Stimulated activated CD4-positive, alpha-beta T cell treated with anti-CD3 and anti-CD28 coated beads, Interleukin-15, amount 100 ng/mL, for 1 hour (primary cell): ENCODE data around the gene SLC6A16.
"Not testable (repeated sequence)": the region's sequence is repeated elsewhere in the genome, so short reads cannot be mapped to it uniquely, and the experiment has no call there.

ENCODE experiments used
- DNase-seq, 2 donors: peaks; one replicate each; pipeline ENCODE4 v3.0.0-alpha.2; 2020; ENCODE audit warnings: low read depth in 1 of 2, low spot score in 1 of 2

The SLC6A16 gene

DNA sequence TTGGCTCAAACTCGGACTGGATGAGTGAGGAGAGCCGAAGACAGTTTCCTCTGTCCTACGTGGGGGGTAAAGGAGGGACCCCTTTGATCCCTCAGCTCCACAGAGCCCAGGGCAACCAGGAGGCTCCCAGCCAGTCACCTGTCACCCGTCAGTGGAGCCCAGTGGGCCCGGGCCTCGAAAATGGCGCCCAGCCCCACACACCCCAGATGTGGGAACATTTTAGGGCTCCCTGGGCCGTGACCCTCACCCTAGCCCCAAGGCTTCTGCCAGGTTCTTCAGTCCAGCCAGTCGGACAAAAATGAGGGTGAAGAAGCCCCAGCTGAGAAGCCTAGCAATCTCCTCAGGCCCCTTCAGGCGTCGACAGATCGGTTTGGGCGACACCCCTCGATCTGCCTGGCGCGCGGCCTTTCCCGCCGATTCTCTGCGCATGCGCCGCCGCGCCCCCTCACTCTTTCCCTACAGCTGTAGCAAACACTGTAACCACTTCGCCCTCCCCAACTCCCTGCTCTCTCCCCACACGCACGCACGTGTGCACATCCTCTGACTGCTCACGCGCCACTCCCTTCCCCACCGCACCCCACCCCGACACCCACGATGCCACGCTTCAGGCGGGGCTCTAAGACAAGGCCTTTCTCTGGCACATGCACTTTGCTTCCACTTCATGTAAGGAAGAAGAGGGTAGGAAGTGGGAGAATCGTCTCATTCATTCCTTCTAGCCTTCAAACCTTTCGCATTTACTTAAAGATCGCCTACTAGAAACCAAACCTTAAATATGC, at the start of gene SLC6A16:
TSS of gene SLC6A16 (minus strand) at position 391 of the 776 bp plus-strand sequence. CDS start 13,844 bp downstream, outside the sequence.
- no peak for DNase-seq

DNA sequence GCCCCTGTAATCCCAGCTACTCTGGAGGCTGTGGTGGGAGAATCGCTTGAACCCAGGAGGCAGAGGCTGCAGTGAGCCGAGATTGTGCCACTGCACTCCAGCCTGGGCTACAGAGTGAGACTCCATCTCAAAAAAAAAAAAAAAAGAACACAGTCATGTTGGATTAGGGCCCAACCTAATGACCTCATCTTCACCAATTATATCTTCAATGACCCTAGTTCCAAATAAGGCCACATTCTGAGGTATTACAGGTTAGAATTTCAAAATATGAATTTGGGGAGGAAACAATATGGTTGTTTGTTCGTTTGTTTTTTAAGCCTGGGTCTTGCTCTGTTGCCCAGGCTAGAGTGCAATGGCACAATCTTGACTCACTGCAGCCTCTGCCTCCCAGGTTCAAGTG, 48.2 kb upstream of the SLC6A16 start:
- not testable (repeated sequence) for DNase-seq

DNA sequence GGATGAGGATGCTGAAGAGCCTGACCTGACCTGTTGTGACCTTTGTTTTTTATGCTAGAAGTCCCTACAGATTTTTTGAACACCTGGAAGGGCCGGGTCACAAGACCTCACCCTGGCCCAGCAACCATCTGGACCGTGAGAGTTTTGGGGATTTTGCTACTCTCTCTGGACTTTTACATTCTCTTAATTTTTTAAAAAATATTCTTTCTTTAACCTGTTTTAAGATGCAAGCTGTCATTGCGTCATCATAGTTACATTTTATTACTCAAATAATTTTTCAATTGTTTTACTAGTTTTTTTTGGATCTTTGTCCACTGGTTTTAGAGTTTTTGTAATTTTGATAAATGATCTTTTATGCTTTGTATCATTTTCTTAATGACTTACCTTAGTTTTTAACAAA, 46.2 kb upstream of the SLC6A16 start:
- DNase-seq = no peak

DNA sequence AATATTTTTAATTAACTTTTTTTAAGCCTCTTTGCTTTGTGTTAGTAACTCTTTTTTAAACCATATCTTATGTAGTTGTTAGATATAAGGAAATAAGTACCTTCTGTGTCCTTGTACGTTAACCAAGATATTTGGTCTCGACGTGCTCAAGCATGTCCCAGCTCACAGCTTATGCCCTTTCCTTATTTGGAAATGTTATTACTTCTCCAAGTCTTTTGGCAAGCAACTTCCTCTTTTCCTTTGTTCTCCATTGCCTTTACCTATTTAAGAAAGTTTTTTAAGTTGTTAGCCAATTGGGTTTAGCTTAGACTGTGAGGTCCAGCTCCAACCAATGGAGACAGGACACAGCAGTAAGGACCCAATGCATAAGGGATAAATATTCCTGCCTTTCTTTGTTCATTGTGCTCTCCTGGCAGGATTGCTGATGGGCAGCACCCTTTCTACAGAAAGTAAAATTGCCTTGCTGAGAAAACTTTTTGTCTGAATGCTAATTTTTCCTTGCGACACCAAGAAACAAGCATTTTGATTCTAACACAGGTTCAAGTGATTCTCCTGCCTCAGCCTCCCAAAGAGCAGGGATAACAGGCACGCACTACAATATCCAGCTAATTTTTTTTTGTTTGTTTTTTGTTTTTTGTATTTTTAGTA, 43.8 kb upstream of the SLC6A16 start:
- DNase-seq = no peak

DNA sequence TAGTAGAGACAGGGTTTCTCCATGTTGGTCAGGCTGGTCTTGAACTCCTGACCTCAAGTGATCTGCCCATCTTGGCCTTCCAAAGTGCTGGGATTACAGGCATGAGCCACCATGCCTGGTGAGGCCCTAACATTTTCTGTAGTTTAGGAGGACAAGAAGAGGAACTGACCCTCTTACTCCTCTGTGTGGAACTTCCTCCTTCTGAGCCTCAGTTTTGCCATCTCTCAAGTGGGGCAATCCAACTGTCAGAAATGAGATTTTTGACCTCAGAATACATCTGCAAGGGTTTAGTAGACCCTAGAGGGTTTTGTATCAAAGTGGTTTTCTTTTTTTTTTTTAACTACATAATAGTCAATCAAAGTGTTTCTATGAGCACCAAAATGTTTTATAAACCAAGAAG, 41.1 kb upstream of the SLC6A16 start:
- DNase-seq = no peak

DNA sequence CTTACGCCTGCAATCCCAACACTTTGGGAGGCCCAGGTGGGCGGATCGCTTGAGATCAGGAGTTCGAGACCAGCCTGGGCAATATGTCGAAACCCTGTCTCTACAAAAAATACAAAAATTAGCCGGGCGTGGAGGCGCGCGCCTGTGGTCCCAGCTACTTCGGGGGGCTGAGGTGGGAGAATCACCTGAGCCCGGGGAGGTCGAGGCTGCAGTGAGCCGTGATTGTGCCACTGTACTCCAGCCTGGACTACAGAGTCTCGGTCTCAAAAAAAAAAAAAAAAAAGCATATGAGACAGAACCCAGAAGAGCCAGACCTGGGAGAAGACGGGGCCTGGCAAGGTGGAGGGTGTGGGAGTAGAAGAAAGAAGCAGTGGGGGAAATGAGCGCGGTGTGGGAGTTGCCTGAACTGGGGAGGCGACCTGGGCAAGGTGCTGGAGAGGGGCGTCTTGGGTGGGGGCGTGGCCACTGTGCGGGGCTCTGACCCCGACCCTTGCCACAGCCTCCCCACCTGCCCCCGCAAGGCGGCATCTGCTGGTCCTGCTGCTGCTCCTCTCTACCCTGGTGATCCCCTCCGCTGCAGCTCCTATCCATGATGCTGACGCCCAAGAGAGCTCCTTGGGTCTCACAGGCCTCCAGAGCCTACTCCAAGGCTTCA, 39.2 kb upstream of the SLC6A16 start:
- no peak for DNase-seq

DNA sequence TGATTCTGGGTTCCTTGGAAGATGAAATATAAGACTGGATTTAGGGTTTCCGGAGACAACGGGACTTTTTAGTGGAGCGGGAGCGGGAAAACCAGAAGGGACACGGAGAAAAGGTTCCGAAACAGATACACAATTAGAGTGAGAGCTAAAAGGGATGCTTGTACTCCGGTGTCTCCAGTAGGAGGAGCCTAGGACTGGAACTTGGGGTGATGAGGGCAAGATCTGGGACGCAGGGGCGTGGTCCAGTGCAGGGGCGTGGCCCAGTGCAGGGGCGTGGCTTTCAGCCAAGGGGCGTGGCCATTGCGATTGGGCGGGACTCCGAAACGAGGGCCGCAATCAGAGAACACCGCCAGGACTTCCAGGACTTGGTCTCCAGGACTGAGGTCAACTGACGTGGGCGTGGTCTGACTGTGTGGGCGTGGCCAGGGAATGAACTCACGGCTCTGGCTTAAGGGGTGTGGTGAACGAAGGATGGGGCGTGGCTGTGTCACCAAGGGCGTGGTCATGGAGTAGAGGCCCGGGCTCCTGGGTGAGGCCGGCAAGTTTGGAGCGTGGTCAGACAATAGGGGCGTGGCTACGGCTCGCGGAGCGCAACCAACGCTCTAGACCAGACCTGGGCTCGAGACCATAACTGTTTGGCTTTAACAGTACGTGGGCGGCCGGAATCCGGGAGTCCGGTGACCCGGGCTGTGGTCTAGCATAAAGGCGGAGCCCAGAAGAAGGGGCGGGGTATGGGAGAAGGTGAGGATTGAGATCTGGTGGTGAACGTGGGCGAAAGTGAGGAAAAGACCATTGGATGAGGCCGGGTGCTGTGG, 38.5 kb upstream of the SLC6A16 start, which contains the start of gene DKKL1:
TSS of gene DKKL1 (plus strand) at position 610 of the 815 bp plus-strand sequence. CDS start at position 732, 122 bp downstream.
- DNase-seq = peak; percentile 31 to 32

DNA sequence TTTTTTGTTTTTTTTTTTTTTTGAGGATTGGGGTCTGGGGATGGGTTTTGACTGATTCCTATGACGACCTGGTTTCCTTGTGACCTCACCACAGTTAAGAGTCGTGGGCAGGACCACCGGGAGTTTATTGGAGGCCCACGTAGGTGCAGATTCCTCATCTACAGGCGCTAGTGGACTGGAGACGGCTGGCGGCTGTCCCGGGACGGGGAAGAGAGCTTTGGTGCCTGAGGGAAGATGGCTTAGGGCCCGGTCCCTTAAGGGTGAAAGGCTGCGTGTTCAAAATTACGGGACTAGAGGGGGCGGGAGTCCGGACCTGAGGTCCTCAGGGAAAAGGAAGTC, 37.9 kb upstream of the SLC6A16 start:
- DNase-seq = no peak

DNA sequence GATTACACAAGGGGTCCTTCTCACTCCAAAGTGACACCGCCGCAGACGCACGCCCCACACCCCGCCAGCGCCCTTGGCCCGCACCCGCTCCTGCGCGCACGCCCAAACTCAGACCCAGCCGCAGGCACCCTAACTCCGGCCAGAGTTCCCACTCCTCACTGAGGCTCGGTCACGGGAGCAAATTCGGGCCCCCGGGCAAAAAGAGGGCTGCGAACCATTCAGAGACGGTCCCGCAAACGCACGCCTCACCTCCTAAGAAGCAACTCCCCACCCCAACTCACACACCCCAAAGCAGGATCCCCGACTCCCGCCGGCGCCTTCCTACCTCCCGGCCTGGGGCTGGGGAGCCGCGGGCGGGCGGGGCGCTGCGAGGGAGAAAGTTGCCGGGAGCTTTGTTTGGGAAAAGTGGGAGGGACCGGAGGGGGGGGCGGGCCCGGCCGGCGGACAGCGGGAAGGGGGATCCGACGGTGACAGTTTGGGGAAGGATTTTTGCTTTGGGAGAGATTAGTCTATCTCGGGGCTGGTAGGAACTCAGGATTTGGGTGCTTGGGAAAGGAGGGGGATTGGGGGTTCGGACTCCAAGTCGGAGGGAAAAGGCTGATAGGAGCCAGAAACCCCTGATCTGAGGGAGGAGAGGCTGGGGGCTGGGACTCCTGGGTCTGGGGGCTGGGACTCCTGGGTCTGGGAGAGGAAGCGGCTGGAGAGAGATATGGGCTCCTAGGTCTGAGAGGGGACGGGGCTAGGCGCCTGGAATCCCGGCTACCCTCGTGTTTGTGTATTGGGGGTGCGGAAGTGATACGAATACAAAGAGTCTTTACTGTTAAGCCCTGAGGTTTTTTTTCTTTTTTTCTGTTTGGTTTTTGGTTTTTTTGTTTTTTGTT, 37.3 kb upstream of the SLC6A16 start, which contains the start of gene TEAD2:
TSS of gene TEAD2 (minus strand) at position 369 of the 881 bp plus-strand sequence. CDS start 2,341 bp downstream, outside the sequence.
- DNase-seq = no peak

DNA sequence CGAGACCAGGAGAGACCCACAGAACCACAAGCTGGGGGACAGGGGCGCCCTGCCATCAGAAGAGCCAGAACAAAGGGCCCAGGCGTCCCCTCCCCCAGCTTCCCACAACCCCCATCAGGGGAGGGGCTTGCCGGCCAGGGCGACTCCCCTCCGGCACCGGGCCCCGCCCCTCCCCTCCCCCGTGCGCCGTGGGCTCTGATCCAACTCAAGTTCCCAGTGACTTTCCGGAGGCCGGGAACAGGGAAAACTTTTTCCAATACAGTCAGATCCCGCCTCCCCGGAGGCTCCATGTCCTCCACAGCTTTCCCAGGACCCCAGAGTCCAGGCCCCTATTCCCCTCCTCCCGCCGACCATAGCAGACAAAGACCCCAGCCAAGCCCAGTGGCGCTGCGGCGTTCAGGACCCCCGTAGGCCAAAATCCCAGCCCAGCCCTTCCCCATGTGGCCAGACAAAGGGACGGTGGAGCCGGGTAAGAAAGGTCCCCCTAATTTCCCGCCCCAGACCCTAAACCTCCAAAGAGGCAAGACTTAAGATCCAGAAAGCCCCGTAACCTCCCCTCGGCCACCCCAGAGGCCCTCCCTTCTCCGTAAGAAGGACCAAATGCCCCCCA, 36.6 kb upstream of the SLC6A16 start:
- DNase-seq = no peak

DNA sequence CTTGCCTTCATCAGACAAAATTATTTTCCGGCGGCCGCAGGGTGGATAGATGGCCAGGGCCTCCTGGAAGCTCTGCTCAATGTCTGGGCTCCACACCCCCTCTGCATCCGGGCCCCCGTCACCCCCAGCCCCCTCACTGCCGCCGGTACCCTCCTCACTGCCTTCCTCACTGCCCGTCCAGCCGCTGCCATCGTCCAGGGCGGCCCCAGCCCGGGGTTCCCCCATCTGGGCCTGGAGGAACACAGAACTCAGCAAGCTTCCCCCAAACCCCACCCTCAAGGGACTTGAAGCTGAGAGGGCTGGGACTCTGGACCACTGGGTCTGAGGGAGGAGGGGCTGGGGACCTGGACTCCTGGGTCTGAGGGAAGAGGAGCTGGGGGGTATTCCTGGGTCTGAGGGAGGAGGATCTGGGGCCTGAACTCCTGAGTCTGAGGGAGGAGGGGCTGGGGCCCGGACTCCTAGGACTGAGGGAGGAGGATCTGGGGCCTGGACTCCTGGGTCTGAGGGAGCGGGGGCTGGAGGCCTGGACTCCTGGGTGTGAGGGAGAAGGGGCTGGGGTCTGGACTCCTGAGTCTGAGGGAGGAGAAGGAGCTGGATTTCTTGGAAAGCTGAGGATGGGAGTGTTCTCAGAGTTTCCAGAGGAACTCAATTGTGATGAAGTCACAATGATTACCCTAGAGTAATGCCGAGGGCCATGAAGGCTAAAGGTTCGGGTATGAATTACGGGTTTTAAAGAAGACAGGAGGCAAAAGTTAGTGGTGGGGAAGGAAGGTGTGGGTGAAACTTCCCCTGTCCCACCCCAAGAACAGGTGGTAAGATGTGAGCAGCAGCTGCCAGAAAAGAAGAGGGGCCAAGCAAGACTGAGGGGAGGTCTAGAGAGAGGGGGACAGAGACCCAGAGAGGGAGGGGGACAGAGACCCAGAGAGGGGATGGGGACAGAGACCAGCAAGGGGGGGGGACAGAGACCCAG, 35.1 kb upstream of the SLC6A16 start:
- no peak for DNase-seq

DNA sequence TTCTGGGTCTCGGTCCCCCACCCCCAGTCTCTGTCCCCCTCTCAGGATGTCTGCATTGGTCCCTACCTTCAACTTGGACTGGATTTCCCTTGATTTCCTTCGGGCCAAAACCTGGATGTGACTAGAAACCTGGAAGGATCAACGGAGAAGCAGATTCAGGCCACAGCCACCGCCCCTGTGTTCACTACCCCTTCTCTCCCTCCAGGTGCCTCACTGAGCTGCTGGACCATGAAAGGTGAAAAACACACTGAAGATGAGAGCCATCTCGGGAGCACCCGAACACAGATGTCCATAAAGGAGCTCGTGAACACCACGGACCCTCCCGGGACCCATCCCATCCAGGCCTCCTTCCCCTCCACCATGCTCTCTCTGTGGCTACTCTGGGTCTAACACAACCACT, 32.2 kb upstream of the SLC6A16 start:
- no peak for DNase-seq

DNA sequence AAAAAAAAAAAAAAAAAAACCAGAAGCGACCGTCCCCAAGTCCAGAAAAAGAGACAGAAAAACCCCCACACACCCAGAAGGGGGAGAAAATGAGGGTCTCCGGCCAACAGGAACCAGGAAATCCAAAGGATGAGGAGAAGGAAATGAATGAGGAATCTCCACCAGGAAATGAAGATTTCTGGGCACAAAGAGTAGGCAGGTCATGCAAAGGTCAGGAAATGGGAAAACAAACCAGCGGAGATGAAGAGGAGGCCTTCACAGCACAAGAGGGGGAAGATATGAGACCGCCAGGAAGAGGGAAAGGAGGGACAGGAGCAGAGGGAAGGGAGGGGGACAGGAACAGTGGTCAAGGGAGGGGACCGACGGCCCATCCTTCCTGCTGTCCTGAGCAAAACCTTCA, 31.4 kb upstream of the SLC6A16 start:
- DNase-seq = no peak

DNA sequence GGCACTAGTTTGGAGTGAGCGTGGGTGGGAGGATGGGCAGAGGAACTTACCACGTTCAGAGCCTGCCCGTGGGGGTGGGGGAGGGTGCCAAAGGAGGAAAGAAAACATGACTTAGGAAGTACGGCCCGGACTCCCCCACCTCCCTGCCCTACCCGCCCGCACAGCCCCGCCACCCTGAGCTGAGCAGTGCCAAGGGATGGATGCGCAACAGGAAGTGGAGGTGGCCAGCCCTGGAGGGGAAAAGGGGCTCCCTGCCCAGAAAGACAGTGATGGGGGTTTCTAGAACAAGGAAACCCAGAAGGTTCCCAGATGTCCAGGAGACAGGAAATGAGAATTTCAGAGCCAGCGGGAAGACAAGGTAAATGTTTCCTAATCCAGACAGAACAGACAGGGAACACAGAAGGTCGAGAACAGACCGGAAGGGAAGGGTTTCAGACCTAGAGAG, 30.9 kb upstream of the SLC6A16 start:
- DNase-seq = no peak

DNA sequence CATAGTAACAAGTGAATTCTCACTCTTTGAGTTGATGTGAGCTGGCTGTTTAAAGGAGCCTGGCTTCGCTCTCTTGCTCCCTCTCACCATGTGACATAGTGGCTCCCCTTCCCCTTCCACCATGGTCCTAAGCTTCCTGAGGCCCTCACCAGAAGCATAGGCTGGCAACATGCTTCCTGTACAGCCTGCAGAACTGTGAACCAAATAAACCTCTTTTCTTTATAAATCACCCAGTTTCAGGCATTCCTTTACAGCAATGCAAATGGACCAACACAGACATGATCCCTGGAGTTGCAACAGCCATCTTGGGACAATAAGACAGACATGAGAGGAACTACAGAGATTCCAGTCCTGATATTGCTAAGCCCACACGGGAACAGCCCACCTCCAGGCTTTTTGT, 24.6 kb upstream of the SLC6A16 start:
- DNase-seq = no peak

DNA sequence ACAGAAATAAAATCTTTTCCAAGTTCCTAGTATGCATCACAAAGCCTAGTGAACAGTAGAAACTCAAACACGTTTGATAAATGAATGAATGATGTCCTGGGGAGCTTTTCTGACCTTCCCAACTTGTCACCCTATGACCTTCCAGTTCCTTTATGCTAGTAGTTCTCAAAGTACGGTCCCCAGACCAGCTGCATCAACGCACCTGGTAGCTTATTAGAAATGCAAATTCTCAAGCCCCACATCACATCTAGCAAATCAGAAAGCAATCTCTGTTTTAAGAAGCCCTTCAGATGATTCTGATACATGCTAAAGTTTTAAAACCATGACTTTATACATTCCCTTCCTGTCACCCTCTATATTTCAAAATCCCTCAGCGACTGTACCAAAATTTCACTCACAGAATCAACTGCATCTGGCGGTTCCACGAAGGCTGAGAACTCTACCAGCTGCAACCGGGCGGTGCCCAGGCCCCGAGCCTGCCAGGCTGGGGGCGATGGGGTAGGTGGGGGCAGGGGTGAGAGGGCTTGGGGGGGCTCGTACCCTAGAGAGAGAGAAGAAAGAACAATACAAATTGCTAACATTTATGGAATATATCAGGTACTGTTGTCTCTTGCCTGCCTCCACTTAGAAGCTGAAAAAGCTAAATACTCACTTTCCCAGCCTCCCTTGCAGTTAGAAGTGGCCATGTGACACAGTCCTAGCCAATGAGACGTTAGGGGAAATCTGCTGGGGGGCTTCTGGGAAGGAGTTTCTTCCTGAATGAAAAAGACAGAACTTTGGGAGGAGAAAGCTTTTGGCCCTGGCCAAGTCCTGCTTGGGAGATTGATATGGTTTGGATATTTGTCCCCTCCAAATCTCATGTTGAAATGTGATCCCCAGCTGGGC, 23.6 kb upstream of the SLC6A16 start:
- DNase-seq = no peak

DNA sequence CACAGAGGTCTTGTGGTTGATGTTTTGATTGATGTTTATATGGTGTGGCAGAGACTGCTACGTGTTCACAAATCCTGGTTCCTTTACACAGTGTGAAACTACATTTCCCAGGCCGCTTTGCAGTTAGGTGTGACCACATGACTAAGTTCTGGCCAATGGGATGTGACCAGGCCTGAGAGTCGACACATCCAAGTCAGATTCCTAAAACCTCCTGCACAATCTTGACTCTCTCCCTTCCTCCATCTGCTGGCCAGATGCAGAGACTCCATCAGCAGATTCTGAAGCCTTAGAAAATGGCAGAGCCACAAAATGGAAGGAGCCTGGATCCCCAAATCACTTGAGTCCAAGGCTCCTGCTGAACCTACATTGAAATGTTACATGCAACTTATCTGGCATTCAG, 22.8 kb upstream of the SLC6A16 start:
- DNase-seq = no peak

DNA sequence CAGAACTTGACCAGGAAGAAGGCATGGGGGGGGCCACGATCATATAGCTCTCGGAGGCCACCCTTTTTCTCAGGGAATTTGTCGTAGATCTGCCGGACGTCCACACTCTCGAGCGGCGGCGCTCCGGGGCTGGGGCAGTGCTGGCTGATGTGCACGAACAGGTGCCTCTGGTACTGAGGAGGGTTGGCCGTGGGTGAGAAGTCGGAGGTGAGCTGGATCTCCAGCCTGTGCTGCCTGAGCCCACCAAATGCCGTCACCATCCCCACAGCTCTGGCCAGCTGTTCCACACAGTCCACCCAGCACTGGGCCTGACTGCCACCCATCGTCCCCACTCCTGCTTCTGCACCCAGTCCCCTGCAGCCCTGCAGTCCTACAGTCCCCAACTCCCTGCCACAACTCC, 22.2 kb upstream of the SLC6A16 start:
- no peak for DNase-seq
